GM04503 (cell line): ENCODE results near the gene CERCAM.
"Not testable (repeated sequence)": the region's sequence is repeated elsewhere in the genome, so short reads cannot be mapped to it uniquely, and the experiment has no call there.

Experiments used
- DNase-seq: peaks from one replicate; pipeline ENCODE4 v3.0.0-alpha.2; 2012; ENCODE audit warnings: low read depth

The CERCAM gene

DNA sequence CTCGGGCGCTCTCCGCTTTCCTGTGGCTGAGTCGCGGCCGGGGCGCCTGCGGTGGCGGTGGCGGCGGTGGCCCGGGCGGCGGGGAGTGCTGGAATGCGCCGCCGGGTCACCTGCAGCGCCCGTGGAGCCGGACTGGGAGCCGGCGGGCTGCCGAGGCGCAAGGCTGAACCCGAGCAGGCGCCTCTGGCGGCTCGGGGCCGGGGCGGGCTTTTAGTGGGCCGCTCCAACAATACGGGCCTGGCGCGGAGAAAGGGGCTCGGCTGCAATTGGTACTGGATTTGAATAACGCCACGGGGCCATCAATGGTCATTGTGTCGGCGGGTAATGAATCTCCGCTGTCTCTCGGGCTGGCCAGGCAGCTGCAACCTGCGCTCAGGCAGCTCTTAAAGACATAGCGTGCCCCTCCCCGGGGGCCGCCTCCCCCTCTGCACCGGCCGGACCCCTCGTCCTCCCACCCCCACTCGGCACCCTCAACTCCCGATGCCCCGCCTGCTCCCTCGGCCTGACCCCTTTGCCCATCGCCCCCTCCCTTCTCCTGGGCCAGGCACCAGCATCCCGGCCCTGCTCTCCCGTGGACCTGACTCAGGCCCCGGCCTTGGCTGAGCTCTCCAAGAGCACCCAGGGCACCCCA lies 27.4 kb upstream of the CERCAM start:
- no peak for DNase-seq

DNA sequence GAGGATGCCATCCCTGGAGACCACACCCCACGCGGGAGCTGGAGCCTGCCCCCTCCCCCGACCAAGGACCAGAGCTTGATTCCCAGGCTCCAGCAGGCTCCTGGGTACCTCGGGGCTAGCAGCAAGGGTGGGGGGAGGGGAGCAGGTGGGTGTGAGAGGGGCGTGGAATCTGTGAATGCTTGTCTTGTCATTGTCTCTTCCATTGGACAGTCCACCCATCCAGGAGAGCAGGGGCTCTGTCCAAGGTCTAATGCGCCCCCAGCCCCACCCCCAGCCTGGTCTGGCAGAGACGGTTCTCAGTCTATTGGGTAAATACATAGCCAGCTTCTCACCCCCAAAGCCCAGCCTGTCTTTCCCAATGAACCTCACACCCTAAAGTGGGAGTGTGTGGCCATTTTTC lies 26.7 kb upstream of the CERCAM start:
- no peak for DNase-seq

DNA sequence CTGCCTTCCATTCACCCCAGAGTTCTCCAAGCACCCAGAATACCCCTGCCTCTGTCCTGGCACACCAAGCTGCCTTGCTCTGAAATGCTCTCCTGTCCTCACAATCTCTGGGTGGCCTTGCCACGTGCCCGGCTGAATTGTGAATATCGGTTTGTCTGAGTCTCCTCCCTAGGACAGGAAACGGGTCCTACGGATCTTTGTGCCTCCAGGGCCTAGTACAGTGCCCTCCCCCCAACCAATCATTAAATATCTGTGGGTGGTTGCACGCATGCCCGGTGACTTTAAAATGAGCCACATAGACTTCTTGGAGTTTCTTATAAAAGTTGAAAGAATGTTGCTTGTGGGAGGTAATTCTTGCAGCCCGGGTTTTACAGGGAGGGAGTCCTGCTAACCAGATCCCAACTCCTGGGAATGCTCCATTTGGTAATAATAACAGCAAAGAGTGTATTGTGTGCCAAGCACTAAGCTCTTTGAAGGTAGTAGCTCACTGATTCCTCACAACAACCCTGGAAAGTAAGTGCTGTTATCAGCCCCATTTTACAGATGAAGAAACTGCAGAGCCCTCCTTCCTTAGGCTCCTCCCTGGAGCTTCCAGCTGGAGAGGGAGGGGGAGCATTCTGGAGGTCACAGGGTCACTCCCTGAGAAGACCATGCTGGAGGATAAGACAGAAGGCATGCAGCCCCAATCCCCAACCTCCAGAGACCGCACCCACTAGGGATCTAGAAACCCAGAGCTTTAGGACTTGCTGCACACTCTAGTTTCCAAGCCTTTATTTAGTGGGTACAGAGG lies 26.1 kb upstream of the CERCAM start:
- DNase-seq, result no peak

DNA sequence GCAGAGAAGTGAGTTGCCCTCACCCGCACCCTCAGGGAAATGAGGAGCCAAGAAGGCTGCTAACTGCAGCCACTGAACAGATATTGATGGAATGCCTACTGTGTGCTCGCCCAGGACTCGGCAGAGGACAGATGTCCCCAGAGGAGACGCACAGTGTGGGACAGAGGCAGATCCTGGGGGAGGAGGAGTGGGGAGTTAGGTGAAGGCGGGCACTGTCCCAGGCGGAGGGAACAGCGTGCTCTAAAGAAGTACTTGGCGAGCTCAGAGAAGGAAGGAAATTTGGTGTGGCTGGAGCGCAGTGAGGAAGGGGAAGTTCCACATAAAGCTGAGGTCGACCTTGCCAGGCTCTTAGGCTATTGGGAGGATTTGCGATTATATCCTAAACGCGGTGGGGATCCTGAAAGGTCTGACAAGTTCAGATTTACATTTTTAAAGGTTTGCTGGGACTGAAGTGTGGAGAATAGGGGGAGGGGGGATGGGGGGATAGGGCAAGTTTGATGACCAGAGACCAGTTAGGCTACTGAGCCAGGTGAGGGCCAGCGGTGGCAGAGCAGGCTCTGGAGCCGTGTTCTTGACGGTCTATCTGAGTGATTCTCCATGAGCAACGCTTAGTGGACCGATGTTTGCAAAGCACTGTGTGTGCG lies 23.6 kb upstream of the CERCAM start:
- DNase-seq, result no peak

DNA sequence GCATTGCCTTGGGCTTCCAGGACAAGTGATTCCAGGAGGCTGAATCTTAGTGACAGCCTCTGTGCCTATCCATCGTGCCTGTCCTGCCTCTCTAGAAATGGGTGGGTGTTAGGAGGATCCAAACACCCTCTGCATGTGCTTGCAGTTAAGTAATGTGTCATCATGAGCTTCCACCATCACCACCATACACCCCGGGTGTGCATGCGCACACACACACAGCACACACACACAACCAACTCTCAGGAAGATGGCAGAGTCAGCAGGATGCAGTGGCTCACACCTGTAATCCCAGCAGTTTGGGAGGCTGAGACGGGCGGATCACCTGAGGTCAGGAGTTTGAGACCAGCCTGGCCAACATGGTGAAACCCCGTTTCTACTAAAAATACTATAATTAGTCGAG lies 22.8 kb upstream of the CERCAM start:
- DNase-seq, result no peak

DNA sequence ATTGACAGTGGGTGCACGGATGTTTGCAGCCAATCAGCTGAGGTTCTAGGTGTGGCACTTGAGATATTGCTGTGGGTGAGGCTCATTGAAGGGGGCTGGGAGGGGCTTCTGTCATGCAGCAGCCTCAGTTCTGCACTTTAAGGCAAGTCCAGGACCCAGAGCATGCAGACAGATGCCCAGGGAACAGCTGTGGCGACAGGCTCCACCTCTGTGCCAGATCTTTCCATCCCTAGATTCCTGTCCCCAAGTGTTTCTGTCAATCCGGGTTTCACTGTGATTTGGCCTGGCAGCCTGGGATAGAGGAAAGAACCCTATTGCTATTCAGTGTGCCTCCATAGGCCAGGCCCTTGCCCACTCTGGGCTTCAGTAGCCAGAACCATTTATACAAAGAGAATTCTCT lies 20.8 kb upstream of the CERCAM start:
- no peak for DNase-seq

DNA sequence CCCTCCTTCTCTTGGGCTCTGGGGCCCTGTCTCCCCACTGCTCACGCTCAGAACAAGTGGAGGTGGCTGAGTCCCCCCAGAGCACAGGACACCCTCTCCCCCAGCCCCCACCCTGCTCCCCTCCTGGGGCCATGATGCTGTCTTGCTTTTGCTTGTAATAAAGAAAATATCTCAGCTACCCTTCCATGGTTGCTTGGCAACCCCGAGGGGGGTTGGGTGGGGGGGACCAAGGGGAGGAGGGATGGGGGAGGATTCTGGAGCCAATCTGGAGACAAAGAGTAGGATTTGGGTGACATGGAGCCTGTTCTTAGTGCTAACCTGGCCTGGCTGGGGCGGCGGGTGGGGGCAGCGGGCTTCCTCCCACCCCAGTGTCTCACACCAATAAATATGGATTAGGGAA lies 16.1 kb upstream of the CERCAM start:
- DNase-seq, result no peak

DNA sequence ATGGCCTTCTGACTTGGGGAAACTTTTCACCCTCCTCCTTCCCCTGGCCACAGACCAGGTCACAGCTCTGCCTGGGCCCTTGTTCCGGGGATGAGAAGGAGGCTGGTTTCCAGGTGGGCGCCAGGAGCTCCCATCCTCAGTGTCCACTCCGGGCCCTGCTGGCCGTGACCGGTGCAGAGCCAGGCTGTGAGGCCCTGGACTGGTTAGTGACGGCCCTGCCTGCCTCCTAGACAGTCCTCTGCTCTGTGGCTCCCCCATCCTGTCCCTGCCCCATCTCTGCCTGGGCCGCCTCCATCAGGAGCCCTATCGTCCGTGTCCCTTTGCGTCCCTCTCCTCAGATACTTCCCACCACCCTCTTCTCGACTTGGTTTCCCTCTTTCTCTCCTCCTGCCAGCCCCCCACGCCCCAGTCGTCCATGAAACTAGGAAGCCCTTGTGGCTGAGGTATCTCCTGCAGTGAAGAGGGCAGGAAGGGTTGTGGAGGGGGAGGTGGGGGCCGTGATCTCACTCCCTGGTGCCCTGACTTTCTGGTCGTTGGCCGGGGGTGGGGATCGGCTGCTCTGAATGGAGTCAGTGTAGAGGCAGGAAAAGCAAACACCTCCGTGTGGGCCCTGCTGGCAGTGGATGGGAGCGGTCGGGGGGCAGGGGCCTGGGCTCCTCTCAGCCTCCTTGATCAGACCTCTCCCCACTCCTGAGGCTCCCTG lies 15.4 kb upstream of the CERCAM start:
- no peak for DNase-seq

DNA sequence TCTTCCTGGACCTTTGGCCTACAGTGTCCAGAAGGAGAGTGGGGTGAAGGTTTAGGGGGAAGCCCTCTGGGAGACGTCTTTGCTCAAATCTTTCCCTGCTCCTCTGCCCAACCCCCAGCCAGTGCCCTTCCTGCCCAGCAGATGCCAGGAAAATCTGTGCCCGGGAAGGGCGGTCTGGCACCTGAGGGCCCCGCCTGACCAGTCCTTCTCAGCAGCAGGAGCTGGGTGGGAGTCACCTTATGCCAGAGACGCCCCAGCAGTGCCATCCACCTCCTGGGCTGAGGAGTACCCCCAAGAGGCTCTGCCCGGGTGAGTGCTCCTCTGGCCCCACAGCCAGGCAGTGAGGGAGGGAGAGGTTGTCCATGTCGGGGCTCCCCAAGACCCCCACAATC lies 14.9 kb upstream of the CERCAM start:
- no peak for DNase-seq

DNA sequence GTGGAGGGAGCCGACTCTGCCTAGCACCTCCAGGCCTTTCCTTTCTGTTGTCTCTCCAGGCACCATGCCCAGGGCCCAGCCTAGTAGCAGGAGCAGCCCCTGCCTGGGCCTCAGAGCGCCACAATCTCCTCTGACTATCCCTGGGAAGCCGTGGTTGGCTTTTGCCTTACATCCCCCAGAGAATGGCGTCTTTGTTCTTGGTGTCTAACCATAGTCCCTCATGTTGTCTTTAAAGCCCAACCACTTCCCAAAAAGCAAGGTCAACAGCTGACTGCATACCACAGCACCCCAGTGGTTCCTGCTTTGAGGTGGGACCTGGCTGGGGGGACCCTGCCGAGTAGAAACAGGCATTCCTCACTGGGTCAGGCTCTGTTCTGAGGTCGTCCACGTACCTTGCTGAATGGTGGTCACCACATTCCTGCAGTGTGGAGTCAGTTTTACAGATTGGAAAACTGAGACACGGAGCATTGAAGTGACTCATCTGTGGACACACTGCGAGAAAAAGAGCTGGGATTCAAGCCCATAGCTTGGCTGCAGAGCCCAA lies 13.7 kb upstream of the CERCAM start:
- no peak for DNase-seq

DNA sequence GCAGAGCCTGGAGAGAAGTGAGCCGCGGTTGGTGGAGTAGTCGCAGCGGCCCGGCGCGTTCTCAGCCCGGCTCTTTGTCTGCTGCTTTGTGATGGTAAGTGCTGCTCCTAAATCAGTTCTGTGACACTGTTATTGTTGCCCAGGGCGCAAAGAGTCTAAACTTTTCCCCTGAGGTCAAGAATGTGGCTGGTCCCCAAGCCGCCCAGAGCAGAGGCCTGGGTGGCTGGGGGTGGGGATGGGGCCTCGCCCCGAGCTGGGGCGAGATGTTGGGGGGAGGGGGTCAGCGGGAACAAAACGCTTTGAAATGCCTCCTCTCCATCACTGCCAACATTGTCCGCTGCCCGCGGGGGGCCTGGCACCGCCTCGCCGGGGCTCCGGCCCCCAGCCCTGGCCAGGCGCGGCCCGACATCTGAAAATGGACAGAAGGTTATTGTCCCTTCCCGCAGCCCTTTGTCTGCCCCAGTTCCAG lies 11.7 kb upstream of the CERCAM start:
- no peak for DNase-seq

DNA sequence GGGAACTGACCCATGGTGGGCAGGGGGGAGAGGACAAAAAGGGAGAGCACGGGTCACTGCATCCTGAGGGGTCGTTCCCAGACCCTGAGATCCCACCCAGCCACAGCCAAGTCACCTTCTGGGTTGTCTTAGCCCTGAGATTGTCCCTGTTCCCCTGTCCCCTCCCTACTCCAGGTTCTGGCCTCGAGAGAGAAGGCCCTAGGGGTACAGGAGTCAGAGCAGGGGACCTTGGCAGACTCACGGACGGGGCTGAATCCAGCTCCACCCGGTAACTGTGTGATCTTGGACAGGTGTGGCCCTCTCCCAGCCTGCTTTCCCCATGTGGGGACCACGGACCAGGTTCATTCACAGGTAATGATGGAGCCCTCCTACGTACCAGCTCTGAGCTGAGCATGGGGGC lies 11.2 kb upstream of the CERCAM start:
- DNase-seq, result no peak

DNA sequence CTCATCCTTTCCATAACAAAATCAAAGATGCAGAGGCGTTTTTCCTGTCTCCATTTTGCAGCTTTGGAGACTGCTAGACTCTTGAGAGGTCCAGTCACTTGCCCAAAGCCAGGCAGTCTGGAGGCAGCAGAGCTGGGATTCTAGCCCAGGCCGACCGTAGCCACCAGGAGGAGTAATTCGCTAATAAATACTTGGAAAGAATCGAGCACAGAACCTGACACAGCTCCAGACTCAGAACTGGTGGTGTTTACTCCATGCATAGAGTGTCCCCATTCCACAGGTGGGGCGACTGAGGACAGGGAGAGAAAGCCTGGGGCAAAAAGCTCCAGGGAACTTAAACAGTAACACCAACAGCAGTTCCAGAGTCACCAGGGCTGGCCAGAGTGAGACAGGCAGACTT lies 10.7 kb upstream of the CERCAM start:
- DNase-seq, result no peak

DNA sequence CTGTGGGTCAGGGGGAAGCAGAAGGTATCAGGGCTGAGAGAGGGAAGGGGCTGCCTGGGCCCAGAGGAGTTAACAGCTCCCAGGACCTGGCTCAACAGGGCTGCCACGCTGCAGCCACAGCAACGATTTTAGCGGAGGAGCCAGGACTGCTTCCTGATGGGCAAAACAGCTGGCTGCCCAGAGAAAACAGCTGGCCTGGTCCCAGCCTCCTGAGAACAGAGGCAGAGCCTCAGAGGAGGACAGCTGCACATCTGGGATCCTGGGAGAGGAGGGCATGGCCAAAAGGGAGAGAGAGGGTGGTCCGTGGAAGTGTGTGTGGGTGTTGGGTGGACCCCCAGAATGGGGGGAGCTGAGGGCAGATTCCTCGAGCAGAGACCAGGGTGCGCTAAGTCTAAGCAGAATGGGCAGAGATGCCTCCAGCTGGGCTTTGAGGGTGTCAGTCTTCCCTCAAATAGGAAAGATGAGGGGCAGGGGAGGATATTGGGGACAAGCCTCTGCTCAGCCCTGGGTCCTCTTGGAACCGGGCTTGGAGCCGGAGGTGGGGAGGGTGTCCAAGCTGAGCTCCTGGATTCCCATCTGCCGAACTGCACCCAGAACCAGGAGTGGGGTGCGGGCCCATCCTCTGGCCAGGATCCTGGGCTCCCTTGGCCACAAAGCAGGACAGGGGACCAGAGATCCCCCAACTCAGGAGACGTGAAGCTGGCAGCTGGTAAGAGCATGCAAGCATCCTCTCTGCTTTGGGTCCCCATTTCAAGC lies 9.1 kb upstream of the CERCAM start:
- DNase-seq, result no peak

DNA sequence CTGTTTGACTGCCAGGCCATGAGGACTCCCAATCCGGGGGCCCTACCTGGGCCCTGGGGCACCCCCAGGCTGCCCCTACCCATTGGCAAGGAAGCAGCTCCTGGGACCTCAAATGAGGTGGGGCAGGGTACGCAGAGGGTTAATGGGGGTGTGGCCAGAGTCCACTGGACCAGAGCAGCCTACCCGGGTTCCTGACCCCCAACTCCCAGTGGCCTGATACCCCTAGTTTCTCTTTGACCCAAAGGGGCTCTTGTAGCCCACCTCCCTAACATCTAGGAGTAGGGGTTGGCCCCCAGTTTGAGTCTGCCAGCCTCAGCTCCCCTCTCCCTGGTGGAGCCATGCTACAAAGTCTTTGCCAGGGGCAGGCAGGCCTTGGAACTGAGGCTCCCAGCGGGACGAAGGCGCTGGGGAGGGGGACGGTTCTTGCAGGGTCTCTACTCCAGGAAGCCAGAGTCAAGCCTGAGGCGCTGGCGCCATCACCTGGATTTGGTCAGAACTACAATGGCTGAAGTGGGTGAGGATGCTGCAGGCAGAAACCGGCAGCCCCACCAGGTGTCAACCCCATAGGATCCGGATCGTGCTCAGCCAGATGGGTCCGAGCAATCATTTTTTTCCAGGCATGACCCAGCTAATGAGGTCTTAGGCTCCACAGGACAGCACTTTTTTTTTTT lies 8.4 kb upstream of the CERCAM start:
- no peak for DNase-seq

DNA sequence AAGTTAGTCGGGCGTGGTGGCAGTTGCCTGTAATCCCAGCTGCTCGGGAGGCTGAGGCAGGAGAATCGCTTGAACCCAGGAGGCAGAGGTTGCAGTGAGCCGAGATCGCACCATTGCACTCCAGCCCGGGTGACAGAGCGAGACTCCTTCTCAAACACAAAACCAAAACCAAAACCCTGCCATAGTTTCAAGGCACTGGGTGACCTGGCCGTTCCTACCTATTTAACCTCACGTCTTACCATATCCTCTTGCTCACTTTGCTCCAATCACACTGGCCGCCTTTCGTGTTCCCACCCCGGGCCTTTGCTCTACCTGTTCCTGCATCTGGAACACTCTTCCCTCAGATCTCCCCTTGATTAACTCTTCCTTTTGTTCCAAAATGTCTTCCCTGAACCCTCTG lies 6.9 kb upstream of the CERCAM start:
- not testable (repeated sequence) for DNase-seq

DNA sequence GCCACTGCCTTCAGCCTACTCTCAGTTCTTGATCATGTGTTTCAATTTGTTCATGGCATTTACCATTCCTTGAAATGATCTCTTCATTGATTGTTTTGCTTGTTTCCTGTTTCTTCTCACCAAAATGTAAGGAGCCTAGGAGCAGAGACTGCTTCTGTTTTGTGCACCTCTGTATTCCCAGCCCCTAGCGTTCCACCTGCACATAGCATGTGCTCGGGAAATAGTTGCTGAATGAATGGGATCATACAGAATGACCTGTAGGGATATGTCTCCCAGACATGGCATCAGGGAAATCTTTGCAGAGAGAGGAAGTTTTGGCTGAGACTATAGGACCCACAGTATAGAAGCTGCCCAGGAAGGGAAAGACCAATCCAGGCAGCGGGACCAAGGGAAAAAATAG lies 6.2 kb upstream of the CERCAM start:
- no peak for DNase-seq

DNA sequence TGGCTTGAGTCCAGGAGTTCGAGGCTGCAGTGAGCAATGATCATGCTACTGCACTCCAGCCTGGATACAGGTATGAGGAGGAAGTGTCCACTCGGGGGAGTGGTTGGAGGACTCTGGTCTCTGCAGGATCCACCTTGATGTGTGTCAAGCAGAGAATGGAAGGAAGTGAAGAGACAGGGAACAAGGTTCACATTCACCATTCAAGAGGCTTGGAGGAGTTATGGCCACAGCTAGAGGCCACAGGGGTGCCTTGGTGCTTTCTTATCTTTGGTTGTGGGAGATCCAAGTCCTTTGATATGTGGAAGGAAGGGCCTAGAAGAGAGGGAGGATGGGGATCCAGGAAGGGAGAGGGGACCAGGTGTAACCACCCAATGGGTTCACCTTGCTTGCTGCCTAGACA lies 5.4 kb upstream of the CERCAM start:
- DNase-seq, result no peak

DNA sequence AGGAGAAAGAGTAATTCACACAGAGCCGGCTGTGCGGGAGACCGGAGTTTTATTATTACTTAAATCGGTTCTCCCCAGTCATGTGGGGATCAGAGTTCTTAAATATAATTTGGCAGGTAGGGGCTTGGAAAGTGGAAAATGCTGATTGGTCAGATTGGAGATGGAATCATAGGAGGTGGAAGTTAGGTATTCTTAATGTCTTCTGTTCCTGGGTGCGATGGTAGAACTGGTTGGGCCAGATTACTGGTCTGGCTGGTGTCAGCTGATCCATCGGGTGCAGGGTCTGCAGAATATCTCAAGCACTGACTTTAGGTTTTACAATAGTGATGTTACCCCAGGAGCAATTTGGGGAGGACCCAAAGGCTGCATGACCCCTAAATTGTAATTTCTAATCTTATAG lies 4.6 kb upstream of the CERCAM start:
- no peak for DNase-seq

DNA sequence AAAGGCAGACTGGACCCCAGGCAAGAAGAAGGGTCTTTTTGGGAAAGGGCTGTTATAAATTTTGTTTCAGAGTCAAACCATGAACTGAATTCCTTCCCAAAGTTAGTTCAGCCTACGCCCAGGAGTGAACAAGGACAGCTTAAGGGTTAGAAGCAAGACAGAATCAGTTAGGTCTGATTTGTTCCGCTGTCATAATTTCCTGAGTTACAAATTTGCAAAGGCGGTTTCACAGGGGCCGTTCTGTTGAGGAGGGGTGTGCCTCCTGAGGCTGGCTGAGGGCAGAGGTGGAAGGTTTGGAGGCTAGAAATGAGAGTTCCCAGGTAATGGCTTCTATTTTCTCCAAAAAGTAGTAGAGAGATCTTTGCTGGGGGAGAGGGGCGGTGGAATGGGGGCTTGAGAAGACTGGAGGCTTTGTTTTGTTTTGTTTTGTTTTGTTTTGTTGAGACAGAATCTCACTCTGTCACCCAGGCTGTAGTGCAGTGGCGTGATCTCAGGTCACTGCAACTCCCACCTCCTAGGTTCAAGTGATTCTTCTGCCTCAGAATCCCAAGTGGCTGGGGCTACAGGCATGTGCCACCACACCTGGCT lies 4.1 kb upstream of the CERCAM start:
- DNase-seq, result no peak
